ENCODE measurements around the gene FKBP14. TPM values are rescaled to one million over a fixed set of nuclear protein-coding genes. Genes with fewer than 3 reads are reported as not detected.

The FKBP14 gene
- total and polyA plus RNA-seq, 12 donors, result 2.0 to 35.0 (median 12.7) TPM

GRCh38 chr7:30003098-30003497 lies 23.4 kb downstream of the FKBP14 start:
- H3K4me1 ChIP-seq (replicated peaks in 1 of 2), result no peaks in the 10 kb centered on the region
- H3K27ac ChIP-seq, result no peak overlapping the region
- TF ChIP-seq POLR2A (IDR thresholded peaks at IDR 0.05), result no peak
- TF ChIP-seq CTCF (IDR thresholded peaks at IDR 0.05), result no peak
- H3K4me3 ChIP-seq, result no peak overlapping the region
- no peak for DNase-seq
- intact Hi-C loops (cut with DNase I), result no loop called here
- no peaks in the 10 kb centered on the region for H3K9me3 ChIP-seq (replicated peaks in 1 of 3)
- WGBS, 4 donors, result 67 to 80% (median 77%) methylated on average over 6 of the region's 6 CpGs
- no peaks in the 10 kb centered on the region for H3K36me3 ChIP-seq (replicated peaks in 1 of 2)
- H3K27me3 ChIP-seq, result no peaks in the 10 kb centered on the region

DNA sequence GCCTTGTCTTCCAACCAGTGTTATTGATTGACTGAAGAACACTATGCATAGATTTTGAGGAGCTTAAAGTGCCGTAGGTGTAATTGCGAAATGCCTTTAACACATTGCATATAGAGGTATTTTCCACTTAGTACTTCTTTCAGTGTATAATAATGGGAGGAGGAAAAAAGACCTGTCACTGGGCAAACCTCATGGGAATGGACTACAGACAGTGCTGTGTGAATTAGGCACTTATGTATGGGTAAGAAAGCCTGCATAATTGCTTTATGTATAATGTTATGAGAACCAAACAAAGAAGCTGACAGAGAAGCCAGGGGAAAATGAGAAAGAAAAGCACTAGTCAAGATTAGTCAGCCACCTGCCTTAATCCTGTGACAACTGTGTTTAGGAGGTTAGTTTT lies 24.5 kb downstream of the FKBP14 start:
- WGBS, 4 donors, result 91 to 96% (median 93%) methylated on average over 2 of the region's 2 CpGs
- H3K4me3 ChIP-seq, result no peak overlapping the region
- intact Hi-C loops (cut with DNase I), result no loop called here

GRCh38 chr7:29998489-29998888 lies 28.0 kb downstream of the FKBP14 start:
- DNase-seq, result no peak
- H3K4me1 ChIP-seq (replicated peaks in 1 of 2), result no peaks in the 10 kb centered on the region
- H3K27ac ChIP-seq, result no peak overlapping the region
- H3K36me3 ChIP-seq (replicated peaks in 1 of 2), result no peaks in the 10 kb centered on the region
- intact Hi-C loops (cut with DNase I), result no loop called here
- H3K4me3 ChIP-seq, result no peak overlapping the region
- peaks cover 0 to 13% (median 0%) of the 10 kb centered on the region in 3 donors for H3K9me3 ChIP-seq (replicated peaks in 1 of 3)
- no peak for TF ChIP-seq CTCF (IDR thresholded peaks at IDR 0.05)
- TF ChIP-seq POLR2A (IDR thresholded peaks at IDR 0.05), result no peak
- H3K27me3 ChIP-seq, result no peaks in the 10 kb centered on the region

More for the DNA sequence above, 24.5 kb downstream of the FKBP14 start:
- no peaks in the 10 kb centered on the region for H3K27me3 ChIP-seq
- TF ChIP-seq CTCF (IDR thresholded peaks at IDR 0.05) (no peak), POLR2A (IDR thresholded peaks at IDR 0.05) (no peak)
- no peaks in the 10 kb centered on the region for H3K4me1 ChIP-seq (replicated peaks in 1 of 2)
- H3K27ac ChIP-seq, result no peak overlapping the region
- no peak for DNase-seq
- no peaks in the 10 kb centered on the region for H3K9me3 ChIP-seq (replicated peaks in 1 of 3)
- no peaks in the 10 kb centered on the region for H3K36me3 ChIP-seq (replicated peaks in 1 of 2)

DNA sequence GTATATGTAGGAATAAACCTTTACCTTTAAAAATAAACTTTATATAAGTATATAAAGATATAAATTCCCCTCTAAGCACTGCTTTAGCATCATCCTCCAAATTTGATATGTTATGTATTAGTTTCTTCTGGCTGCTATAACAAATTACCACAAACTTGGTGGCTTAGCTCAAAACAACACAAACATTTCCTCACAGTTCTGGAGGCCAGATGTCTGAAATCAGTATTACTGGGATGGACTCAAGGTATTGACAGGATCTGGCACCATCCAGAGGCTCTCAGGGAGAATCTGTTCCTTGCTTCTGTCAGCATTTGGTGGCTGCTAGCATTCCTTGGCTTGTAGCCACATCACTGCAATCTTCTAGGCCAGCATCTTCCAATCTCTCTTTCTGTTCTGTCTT lies 30.2 kb downstream of the FKBP14 start:
- no peak for DNase-seq
- intact Hi-C loops (cut with DNase I), result no loop called here
- peaks cover 0 to 22% (median 0%) of the 10 kb centered on the region in 3 donors for H3K9me3 ChIP-seq (replicated peaks in 1 of 3)
- TF ChIP-seq POLR2A (IDR thresholded peaks at IDR 0.05) (no peak), CTCF (IDR thresholded peaks at IDR 0.05) (no peak)
- H3K4me1 ChIP-seq (replicated peaks in 1 of 2), result no peaks in the 10 kb centered on the region
- H3K36me3 ChIP-seq (replicated peaks in 1 of 2), result no peaks in the 10 kb centered on the region
- no peak overlapping the region for H3K27ac ChIP-seq
- H3K27me3 ChIP-seq, result no peaks in the 10 kb centered on the region
- no peak overlapping the region for H3K4me3 ChIP-seq

Measured in adrenal gland (tissue), 12 donors.